Neural cell (in vitro differentiated cells): Measurements from ENCODE around the gene TLNRD1. TPM values are rescaled to one million over a fixed set of nuclear protein-coding genes. Genes with fewer than 3 reads are reported as not detected.

Experiments
- H2AFZ ChIP-seq: fragments of 200-600, 300-800 bp; sonication (generic), shearing (Covaris generic); 2 replicates; pipeline ENCODE4 v1.6.0; 2014; ENCODE audit warnings: low read depth, mild to moderate bottlenecking, antibody characterized with exemption, low read length, moderate library complexity
- H3F3A ChIP-seq: fragments of 200-600 bp; shearing (Covaris generic); 2 replicates; pipeline ENCODE4 v1.6.1; 2016; ENCODE audit warnings: mild to moderate bottlenecking, moderate library complexity, mixed read lengths, antibody characterized with exemption, low read length; ENCODE audit not compliant: insufficient read depth, poor library complexity, severe bottlenecking
- H3K27ac ChIP-seq: fragments of 200-600, 300-800 bp; sonication (generic), shearing (Covaris generic); 2 replicates; pipeline ENCODE4 v1.5.1; 2014; ENCODE audit warnings: mild to moderate bottlenecking, low read length, moderate library complexity
- H3K27me3 ChIP-seq: fragments of 300-800, 200-600 bp; sonication (generic), shearing (Covaris generic); 2 replicates; pipeline ENCODE4 v1.6.0; 2014; ENCODE audit warnings: mild to moderate bottlenecking, low read depth, low read length, moderate library complexity; ENCODE audit not compliant: insufficient read depth
- H3K36me3 ChIP-seq: fragments of 300-800, 200-600 bp; sonication (generic), shearing (Covaris generic); 2 replicates; pipeline ENCODE4 v1.5.1; 2014; ENCODE audit warnings: mild to moderate bottlenecking, antibody characterized with exemption, low read length, moderate library complexity; ENCODE audit not compliant: insufficient read depth
- H3K4me2 ChIP-seq: fragments of 300-800, 200-600 bp; sonication (generic), shearing (Covaris generic); 2 replicates; pipeline ENCODE4 v1.6.0; 2014; ENCODE audit warnings: mild to moderate bottlenecking, low read length
- H3K4me3 ChIP-seq: fragments of 300-800, 200-600 bp; sonication (generic), shearing (Covaris generic); 2 replicates; pipeline ENCODE4 v1.5.1; 2014; ENCODE audit warnings: mild to moderate bottlenecking, low read length, moderate library complexity
- H3K79me2 ChIP-seq: fragments of 200-600 bp; shearing (Covaris generic); replicated peaks from 2 replicates; pipeline ENCODE4 v1.6.0; 2014; ENCODE audit warnings: mild to moderate bottlenecking, low read length, moderate library complexity; ENCODE audit not compliant: insufficient read depth
- H3K9ac ChIP-seq: fragments of 300-800, 200-600 bp; sonication (generic), shearing (Covaris generic); 2 replicates; pipeline ENCODE4 v1.6.1; 2016; ENCODE audit warnings: mild to moderate bottlenecking, low read length, mixed read lengths
- H3K9me2 ChIP-seq: fragments of 200-600 bp; shearing (Covaris generic); 2 replicates; pipeline ENCODE4 v1.6.1; 2016; ENCODE audit warnings: mild to moderate bottlenecking, low read length, mixed read lengths; ENCODE audit not compliant: insufficient read depth
- H3K9me3 ChIP-seq: fragments of 200-600, 300-800 bp; sonication (generic), shearing (Covaris generic); 2 replicates; pipeline ENCODE4 v1.6.1; 2016; ENCODE audit warnings: mild to moderate bottlenecking, mixed run types, low read length, moderate library complexity, mixed read lengths
- H4K20me1 ChIP-seq: fragments of 200-600 bp; shearing (Covaris generic); 2 replicates; pipeline ENCODE4 v1.6.1; 2016; ENCODE audit warnings: mild to moderate bottlenecking, mixed run types; ENCODE audit not compliant: insufficient read depth
- CTCF ChIP-seq: fragments of 450-650 bp; IDR thresholded peaks from 2 replicates; pipeline ENCODE4 v1.5.1; 2014; ENCODE audit warnings: antibody characterized with exemption, mild to moderate bottlenecking, moderate library complexity; ENCODE audit not compliant: poor library complexity, severe bottlenecking
- EP300 ChIP-seq: fragments of 450-650 bp; conservative IDR thresholded peaks from 2 replicates; pipeline ENCODE4 v1.6.1; 2014; ENCODE audit warnings: antibody characterized with exemption, mild to moderate bottlenecking, moderate library complexity; ENCODE audit not compliant: poor library complexity, severe bottlenecking
- EZH2 ChIP-seq: fragments of 200-600, 300-800 bp; shearing (Covaris generic), sonication (generic); IDR thresholded peaks from 2 replicates; pipeline ENCODE4 v1.6.1; 2014; ENCODE audit warnings: antibody characterized with exemption, low read length, borderline replicate concordance, mild to moderate bottlenecking; ENCODE audit not compliant: insufficient read depth, poor library complexity, severe bottlenecking
- MXI1 ChIP-seq: fragments of 450-650 bp; conservative IDR thresholded peaks from 2 replicates; pipeline ENCODE4 v1.6.1; 2014; ENCODE audit warnings: antibody characterized with exemption, mild to moderate bottlenecking; ENCODE audit not compliant: poor library complexity, severe bottlenecking
- POLR2AphosphoS5 ChIP-seq: IDR thresholded peaks from 2 replicates; pipeline ENCODE4 v1.6.1; 2012
- RAD21 ChIP-seq: fragments of 450-650 bp; conservative IDR thresholded peaks from 2 replicates; pipeline ENCODE4 v1.6.1; 2014; ENCODE audit warnings: antibody characterized with exemption, mild to moderate bottlenecking, moderate library complexity
- REST ChIP-seq: IDR thresholded peaks from 2 replicates; pipeline ENCODE4 v1.6.1; 2012; ENCODE audit warnings: borderline replicate concordance
- SMC3 ChIP-seq: fragments of 450-650 bp; conservative IDR thresholded peaks from 2 replicates; pipeline ENCODE4 v1.6.1; 2014; ENCODE audit warnings: antibody characterized with exemption, mild to moderate bottlenecking, moderate library complexity; ENCODE audit not compliant: poor library complexity
- TAF1 ChIP-seq: IDR thresholded peaks from 2 replicates; pipeline ENCODE4 v1.6.1; 2012; ENCODE audit warnings: low read depth
- polyA plus RNA-seq: library from polyadenylated mRNA; depleted of rRNA; stranded (reverse); fragments of >200 nt; gene quantifications from 2 replicates; pipeline ENCODE4 v1.2.3, GENCODE V29; 2014

TLNRD1 gene
- polyA plus RNA-seq, 1 donor from 2014 or later: 8.2 TPM

DNA sequence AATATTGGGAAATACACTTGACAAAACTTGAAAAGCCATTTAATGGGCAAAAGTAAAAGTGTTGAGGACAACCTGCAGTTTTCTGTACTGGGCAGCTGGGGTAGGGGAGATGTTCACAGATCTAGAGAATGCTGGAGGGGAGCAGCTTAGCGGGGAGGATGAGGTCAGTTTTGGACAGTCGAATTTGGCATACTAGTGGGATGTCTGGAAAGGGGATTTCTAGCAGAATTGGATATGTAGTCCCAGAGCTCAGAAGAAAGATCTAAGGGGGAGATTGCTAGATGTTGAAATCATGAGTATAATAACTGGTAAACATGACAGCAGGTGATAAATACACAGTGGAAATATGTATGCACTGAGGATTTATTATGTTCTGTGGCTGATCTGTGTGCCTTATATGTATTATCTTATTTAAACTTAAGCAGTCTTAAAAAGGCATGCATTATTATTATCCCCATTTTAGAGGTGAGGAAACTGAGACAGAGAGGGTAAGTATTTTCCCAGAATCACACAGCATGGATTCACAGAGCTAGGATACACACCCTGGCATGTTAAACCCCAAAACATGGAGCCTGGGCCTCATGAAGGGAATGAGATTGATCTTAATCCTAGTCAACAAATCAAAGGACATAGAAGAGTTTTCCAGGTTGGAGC, 42.7 kb downstream of the TLNRD1 start:
- H3K27ac ChIP-seq: no peak overlapping the region

More for the DNA sequence above, 42.7 kb downstream of the TLNRD1 start:
- Histone ChIP-seq H3K79me2 (no peaks in the 10 kb centered on the region), H3K9me3 (no peaks in the 10 kb centered on the region), H4K20me1 (no peaks in the 10 kb centered on the region), H2AFZ (no peak overlapping the region), H3K9ac (no peak overlapping the region), H3F3A (no peaks in the 10 kb centered on the region), H3K27me3 (no peaks in the 10 kb centered on the region), H3K4me3 (no peak overlapping the region), H3K36me3 (no peaks in the 10 kb centered on the region), H3K9me2 (no peaks in the 10 kb centered on the region), H3K4me2 (no peak overlapping the region)
- TF ChIP-seq EP300 (no peak), EZH2 (no peak), POLR2AphosphoS5 (no peak), RAD21 (no peak), REST (no peak), TAF1 (no peak), MXI1 (no peak), CTCF (no peak), SMC3 (no peak)
